ENCODE measurements around the gene KTI12.

The KTI12 gene

DNA sequence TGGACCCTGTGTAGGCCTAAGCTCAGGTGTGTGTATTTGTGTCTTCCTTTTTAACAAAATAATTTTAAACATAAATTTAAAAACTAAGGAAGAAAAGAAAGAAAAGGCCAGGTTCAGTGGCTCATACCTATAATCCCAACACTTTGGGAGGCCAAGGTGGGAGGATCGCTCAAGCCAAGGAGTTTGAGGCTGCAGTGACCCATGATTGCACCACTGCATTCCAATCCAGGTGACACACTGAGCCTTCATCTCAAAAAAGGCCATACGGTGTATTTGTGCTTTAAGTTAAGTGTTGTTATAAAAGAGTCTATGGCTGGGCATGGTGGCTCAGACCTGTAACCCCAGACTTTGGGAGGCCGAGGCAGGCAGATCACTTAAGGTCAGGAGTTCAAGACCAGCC, 51.4 kb downstream of the KTI12 start:
- DNase-seq = no peak
